ENCODE measurements around the gene KCTD12. TPM values are rescaled to one million over a fixed set of nuclear protein-coding genes. Genes with fewer than 3 reads are reported as not detected.

KCTD12 gene
- total RNA-seq, 1 donor from 2014 or later = 97.6 TPM

- no peak for DNase-seq (ENCODE audit: low read depth, low spot score)
Observed at GRCh38 chr13:76887076-76887563, 915 bp upstream of the KCTD12 start.

GRCh38 chr13:76886005-76886291, 257 bp downstream of the KCTD12 start:
- DNase-seq (ENCODE audit: low read depth, low spot score) = no peak

DNA sequence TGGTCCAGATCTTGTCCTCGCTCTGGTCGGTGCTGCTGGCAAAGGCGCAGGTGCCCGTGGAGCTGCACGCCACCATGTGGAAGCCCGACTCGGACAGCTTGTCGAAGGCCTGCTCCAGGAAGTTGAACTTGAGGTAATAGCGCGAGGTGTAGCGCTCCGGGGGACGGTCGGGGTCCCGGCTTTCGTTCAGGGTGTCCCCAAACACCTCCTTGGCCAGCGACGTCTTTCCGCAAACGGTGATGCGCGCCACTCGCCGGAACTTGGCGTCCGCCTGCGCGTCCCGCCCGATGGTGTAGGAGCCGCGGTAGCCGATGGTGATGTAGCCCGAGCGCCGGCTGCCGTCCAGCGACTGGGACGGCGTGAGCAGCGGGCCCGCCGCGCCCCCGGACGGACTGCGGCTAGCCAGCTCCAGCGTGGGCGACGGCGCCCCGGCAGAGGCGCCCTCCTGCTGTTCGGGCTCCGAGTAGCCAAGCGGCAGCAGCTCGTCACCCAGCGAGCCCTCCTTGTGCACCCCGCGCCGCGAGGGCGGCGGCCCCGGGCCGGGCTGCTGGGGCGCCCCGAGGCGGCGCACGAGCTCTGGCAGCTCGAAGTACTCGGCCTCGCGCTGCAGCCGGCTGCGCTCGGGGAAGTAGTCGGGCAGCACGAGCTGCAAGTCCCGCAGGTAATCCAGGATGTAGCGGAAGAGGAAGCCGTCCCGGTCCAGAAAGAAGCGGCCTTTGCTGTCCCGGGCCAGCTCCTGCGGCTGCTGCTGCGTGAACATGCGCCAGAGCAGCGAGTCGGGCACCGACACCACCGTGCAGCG, 801 bp downstream of the KCTD12 start:
- no peak for DNase-seq (ENCODE audit: low read depth, low spot score)

DNA sequence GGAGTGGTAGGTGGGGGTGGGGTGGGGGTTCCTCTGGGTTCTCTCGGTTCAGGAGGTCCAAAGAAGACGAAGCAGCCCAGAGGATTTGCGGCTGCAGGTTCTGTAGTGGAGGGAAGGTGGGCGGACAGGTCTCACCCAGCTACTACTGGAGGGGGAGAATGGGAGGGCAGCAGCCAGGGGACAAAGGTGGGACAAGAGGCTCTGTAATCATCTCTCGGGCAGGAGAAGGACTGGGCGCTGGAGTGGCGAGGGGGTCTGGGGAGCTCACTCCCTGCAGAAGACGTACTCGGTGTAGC, 1.4 kb downstream of the KCTD12 start:
- no peak for DNase-seq (ENCODE audit: low read depth, low spot score)

DNA sequence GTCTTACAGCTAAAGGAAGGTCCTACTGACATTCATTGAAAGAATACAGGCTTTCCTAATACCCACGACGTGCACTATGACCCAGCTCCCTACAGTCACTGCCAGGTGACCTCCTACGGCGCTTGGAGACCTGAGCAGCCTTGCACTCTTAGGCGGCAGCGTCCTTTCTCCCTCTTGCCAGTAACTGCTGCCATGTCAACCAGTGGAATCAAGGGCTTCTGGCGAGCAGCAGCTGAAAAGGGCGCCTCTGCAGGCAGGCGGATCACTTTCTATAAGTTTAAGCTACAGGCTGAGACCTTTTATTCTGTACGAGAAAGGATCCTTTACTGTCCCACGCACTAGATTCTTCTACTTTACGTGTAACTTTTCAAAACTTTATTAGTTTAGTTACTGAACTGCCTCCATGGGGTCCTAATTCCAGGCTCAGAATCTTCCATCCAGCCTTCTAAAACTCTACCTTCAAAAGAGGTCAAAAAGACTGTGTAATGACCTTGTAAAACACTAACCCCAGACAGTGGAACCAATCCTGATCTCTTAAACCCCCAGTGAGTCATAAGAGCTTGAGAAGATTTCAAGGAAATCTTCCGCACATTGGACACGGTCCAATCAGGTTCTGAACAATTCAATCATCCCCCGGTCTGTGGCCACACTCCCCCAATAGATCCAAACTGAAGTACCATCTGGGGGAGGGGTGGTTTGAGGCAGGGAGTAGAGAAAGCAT, 1.9 kb downstream of the KCTD12 start:
- no peak for DNase-seq (ENCODE audit: low read depth, low spot score)

DNA sequence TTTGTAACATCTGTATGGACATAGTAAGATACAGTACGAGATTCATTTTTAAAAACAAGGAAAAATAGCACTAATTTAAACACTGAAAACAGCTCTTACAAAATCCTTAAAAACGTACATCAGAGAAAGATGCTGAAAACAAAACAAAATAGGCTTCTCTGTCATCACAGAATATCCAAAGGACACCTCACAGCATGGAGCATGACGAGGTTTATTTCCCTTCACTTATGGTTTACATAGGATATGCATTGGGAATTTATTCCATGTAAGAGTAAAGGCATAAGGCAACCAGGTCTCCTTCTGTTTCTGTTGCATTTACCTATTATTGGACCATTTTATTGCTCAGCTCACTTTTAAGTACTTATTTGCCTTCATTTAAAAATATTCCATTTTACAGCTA, 3.0 kb downstream of the KCTD12 start:
- DNase-seq (ENCODE audit: low read depth, low spot score) = no peak

DNA sequence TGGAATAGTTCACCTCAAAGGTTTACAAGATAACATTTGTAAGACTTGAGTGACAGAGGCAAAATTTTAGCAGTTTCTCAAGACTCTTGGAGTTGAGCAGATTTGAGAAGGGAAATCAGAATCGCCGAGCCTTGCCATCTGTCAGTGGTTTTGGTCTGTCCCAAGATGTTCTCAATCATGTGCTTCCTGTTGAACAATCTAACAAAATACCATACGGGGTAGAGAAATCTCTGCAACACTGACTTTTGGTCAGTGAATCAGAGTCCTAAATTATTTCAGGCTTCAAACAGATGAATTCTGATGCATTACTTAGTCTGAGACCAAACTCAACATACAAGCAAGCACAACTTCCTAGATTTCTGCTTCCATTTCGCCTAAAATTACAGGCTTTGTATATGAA, 3.8 kb downstream of the KCTD12 start:
- DNase-seq (ENCODE audit: low read depth, low spot score) = no peak

- DNase-seq (ENCODE audit: low read depth, low spot score) = no peak
Observed at GRCh38 chr13:76879883-76880270, 6.3 kb downstream of the KCTD12 start.

DNA sequence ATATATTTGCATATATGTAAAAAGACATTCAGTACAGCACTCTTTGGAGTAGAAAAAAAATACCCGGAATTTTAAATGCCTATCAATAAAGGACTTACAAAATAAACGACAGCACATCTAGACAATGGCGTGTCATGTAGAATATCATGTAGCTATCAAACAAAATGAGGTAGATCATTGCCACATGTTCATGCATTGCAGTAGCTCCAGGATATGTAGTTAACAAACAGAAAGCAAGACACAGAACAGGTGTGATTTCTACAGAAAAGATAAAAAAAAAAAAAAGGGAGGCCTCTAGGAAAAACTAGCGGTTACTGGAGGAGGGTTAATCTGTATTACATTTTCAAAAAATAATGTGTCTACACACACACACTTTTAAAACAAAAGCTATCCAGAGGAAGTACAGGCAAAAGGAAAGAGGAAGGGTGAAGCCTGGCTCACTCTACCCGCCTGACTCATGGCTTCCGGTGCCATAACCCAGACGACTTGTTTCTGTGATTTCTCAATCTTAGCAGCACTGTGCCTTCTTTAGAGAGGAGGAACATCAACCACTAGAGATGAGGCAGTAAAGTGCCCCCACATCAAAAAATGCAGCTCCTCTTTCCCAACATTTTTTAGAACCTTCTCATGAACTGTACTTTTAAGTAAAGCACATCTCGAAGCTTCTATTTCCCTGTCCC, 6.9 kb downstream of the KCTD12 start:
- DNase-seq (ENCODE audit: low read depth, low spot score) = peak; percentile 92

- DNase-seq (ENCODE audit: low read depth, low spot score) = no peak
Observed at GRCh38 chr13:76878043-76878442, 8.2 kb downstream of the KCTD12 start.

DNA sequence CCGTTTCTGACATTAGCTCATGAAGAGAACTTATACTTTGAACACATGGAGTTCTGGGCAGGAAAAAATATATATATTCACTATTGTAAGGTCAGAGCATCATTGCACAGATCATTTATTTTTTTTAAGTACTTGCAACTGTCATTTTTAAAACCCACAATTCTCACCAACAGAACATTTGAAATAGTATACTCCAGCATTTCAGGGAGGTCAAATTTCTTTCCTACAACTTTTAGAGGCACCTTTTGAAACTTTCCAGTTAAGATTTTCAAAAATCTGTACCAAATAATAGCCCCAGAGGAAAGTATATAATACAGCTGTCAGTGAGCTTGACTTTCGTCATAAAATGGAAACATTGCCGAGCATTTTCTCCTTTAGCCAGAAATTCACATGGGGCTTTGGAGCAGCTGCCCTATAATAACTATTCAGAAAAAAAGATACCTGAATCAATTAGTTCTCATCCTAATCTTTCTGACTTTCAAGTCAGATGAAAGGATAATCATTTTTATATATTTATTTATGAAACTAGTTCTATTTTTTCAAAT, 10.9 kb downstream of the KCTD12 start:
- no peak for DNase-seq (ENCODE audit: low read depth, low spot score)

- no peak for DNase-seq (ENCODE audit: low read depth, low spot score)
Observed at GRCh38 chr13:76874479-76874878, 11.7 kb downstream of the KCTD12 start.

- no peak for DNase-seq (ENCODE audit: low read depth, low spot score)
Observed at GRCh38 chr13:76873445-76873844, 12.8 kb downstream of the KCTD12 start.

GRCh38 chr13:76872675-76873074, 13.5 kb downstream of the KCTD12 start:
- DNase-seq (ENCODE audit: low read depth, low spot score) = no peak

DNA sequence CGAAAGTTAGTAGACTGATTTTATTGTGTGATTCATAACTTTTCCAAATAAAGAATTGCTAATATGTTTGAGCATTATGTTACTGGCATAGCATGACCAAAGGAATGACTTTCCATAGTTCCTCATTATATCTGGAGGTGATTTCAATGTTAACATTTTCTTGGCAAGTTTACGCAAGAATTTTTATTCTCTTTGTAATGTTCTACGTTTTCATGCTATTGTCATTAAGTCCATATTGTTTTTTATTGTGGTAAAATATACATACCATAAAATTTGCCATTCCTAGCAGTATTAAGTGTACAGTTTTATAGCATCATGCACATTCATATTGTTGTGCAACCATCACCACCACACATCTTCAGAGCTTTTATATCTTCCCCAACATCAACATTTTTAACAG, 14.8 kb downstream of the KCTD12 start:
- no peak for DNase-seq (ENCODE audit: low read depth, low spot score)

GRCh38 chr13:76868371-76868770, 17.8 kb downstream of the KCTD12 start:
- DNase-seq (ENCODE audit: low read depth, low spot score) = no peak

DNA sequence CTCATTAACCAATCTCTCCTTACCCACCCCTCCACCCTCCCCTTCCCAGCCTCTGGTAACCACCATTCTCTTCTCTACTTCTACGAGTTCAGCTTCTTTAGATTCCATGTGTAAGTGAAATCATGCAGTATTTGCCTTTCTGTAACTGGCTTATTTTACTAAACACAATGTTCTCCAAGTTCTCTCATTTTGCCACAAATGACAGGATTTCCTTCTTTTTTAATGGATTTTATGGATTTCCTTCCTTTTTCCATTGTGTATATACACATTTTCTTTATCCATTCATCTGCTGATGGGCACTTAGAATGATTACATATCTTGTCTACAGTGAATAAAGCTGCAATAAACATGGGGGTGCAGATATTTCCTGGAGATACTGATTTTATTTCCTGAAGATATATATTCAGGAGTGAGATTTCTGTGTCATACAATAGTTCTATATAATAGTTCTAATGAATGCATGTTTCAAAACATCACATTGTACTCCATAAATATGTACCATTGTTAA, 20.2 kb downstream of the KCTD12 start:
- no peak for DNase-seq (ENCODE audit: low read depth, low spot score)

DNA sequence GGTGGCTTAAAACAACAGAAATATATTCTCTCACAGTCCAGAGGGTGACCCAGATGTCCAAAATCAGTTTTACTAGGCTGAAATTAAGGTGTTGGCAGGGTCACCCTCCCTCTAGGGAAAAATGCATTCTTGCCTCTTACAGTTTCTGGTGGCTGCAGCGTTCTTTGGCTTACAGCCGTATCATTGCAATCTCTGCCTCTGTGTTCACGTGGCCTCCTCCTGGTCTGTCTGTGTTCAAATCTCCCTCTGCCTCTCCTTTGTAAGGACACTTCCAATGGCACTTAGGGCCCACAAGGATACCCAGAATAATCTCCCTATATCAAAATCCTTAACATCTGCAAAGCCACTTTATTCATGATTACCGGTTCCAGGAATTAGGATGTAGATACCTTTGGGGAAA, 21.1 kb downstream of the KCTD12 start:
- DNase-seq (ENCODE audit: low read depth, low spot score) = no peak

DNA sequence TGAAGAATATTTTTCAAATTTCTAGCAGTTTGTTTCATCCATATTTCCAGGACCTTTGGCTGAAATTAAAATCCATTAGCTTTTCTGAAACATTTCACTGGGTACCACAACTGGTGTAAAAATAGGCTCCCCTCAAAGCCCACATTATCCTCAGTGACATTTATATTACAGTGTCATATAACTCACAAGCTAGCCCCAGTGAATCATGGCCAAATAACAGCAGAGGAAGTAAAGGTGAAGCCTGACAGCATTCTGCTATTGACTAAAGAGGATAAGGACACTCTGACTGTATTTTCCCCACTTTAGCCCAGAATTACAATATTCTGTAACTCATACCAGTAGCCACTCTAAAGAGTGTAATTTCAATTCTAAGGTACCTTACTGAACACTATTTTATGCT, 21.9 kb downstream of the KCTD12 start:
- no peak for DNase-seq (ENCODE audit: low read depth, low spot score)

DNA sequence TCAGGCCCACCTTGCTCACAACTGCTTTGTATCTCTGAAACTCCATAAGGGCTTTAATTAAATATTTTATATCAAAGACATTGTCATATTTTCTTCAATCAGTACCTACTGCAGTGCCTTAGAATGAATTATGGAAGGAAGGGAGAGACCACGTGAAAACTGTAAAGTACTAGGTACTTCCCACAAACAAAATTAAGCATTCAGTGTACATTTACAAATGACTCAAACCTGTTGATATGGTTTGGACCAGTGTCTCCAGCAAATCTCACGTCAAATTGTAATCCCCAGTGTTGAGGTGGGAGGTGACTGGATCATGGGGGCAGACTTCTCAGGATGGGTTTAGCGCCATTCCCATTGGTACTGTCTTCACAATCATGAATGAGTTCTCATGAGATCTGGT, 23.2 kb downstream of the KCTD12 start:
- no peak for DNase-seq (ENCODE audit: low read depth, low spot score)

DNA sequence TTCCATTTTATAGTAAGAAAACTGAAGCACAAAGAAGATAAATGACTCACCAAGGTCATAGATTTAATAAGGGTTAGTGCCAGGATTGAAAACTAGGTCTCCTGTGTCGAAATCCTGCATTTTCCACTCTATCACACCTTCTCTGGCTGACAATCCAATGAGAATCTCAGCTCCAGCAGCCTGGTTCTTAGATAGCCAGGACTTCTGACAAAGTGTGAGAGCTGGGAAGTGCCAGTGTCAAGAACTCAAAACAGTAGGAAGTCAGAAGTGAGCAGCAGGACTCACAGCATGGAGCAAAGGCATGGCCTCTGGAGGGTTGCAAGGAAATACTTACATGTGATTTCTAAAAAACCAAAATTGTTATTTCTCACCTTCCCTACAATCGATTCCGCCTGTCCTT, 24.3 kb downstream of the KCTD12 start:
- DNase-seq (ENCODE audit: low read depth, low spot score) = no peak

DNA sequence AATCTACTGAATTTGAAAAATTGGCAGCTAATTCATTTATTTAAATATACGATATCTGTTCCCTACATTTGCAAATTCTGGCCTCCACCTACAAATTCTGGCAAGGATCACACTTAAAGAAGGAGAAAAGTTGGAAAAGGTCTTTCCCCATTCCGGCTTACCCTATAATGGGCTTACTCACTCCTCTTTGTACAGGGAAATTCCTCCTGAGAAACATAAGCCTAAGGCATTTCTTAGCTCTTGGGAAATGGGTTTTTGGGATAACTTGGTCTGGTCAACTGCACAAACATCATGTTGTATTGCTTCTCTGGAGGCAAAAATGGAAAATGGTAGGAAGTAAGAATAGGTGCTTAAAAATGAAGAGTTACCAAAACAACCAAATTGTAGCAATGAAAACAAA, 25.5 kb downstream of the KCTD12 start:
- no peak for DNase-seq (ENCODE audit: low read depth, low spot score)
